ENCODE measurements around the gene TMEM203.

TMEM203 gene

DNA sequence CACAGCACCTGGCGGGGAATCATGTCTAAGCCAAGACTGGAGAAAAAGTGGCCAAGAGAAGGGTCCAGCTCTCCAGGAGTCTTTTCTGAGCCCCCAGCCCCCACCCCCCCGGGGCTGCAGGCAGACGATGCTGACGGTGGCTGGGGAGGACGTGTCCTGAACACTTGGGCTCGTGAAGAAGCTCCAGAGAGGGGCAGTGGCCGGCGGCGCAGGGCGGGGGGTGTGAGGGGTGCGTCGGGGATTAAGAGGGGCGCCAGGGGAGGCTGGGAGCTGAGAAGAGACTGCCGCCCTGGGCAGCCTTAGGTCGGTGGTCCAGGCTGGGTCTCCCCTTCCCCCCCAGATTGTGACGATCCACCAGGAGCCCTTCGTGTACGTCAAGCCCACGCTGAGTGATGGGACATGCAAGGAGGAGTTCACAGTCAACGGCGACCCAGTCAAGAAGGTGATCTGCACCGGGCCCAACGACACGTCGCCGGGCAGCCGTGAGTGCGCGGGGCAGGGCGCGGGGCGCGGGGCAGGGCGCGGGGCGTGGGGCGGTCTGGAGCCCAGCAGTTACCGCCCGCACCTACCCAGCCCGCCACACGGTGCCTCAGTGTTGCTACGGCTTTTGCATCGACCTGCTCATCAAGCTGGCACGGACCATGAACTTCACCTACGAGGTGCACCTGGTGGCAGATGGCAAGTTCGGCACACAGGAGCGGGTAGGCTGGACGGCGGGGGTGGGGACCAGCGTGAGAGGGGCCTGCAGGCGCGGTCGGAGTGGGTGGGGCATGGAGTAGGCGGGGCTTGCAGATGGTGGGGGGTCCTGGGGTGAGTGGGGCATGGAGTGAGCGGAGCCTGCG, 44.5 kb downstream of the TMEM203 start:
- no peak overlapping the region for H2AFZ ChIP-seq (ENCODE audit: insufficient read depth, low read length, poor library complexity)
- no peak overlapping the region for H3K14ac ChIP-seq (ENCODE audit: low read length)

DNA sequence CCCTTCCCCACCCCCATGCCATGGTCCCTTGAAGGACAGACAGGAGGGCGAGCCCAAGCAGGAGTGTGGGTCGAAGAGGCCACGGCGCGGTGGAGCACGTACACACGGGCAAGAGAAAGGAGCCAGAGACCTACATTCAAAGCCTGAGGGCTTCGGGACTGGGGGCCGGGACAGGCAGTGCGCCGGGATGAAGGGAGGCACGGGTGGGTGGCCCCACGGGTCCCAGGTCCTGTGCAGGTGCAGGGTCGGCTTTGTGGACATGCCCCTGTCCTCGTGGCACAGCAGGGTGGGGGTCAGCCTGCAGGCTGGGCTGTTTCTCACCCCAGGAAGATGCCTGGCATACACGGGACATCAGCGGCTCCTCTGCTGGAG, 45.4 kb downstream of the TMEM203 start:
- no peak overlapping the region for H2BK120ac ChIP-seq (ENCODE audit: insufficient read depth, low read length, poor library complexity)
- H3K79me2 ChIP-seq (ENCODE audit: control insufficient read depth, insufficient read depth, low read length, poor library complexity) = no peaks in the 10 kb centered on the region
- H4K91ac ChIP-seq (ENCODE audit: low read depth, low read length) = no peak overlapping the region
- H4K12ac ChIP-seq (ENCODE audit: low read depth, low read length) = no peak overlapping the region
- no peak overlapping the region for H2BK5ac ChIP-seq (ENCODE audit: low read depth, low read length, poor library complexity)
- H3K27ac ChIP-seq (ENCODE audit: low read depth, low read length) = no peak overlapping the region
- no peak for DNase-seq
- H3K9ac ChIP-seq (ENCODE audit: low read length) = no peak overlapping the region
- WGBS (ENCODE audit: extremely low coverage, insufficient coverage, insufficient read length) = no CpG with 5 or more reads among the region's 17 CpGs
- H3K4ac ChIP-seq (ENCODE audit: low read depth, low read length) = no peak overlapping the region
- no peaks in the 10 kb centered on the region for H3K4me1 ChIP-seq (ENCODE audit: control insufficient read depth in 1 of 2, insufficient read depth in 2 of 2, low read length in 2 of 2)
- H4K8ac ChIP-seq (ENCODE audit: low read depth, low read length) = no peak overlapping the region
- no peak overlapping the region for H3K14ac ChIP-seq (ENCODE audit: low read length)
- H3K18ac ChIP-seq (ENCODE audit: low read length) = no peak overlapping the region
- no peak overlapping the region for H2AK5ac ChIP-seq (ENCODE audit: low read length)
- H2AFZ ChIP-seq (ENCODE audit: insufficient read depth, low read length, poor library complexity) = no peak overlapping the region
- H3K4me3 ChIP-seq (ENCODE audit: low read depth, low read length) = no peak overlapping the region
- H3K27me3 ChIP-seq (ENCODE audit: insufficient read depth, low read length) = peaks cover 59% of the 10 kb centered on the region
- peaks cover 26% of the 10 kb centered on the region for H3K9me3 ChIP-seq (ENCODE audit: insufficient read depth, low read depth, low read length)
- no peaks in the 10 kb centered on the region for H3K36me3 ChIP-seq (ENCODE audit: control insufficient read depth in 1 of 2, insufficient read depth in 2 of 2, low read length in 2 of 2)
- H3K4me2 ChIP-seq (ENCODE audit: low read length) = no peak overlapping the region
- H3K23ac ChIP-seq (ENCODE audit: low read length) = no peak overlapping the region
- H2BK12ac ChIP-seq (ENCODE audit: low read length) = no peak overlapping the region
- no peaks in the 10 kb centered on the region for H3K79me1 ChIP-seq (ENCODE audit: low read length)

More for the DNA sequence above, 44.5 kb downstream of the TMEM203 start:
- Histone ChIP-seq H3K9me3 (ENCODE audit: insufficient read depth, low read depth, low read length) (peaks cover 26% of the 10 kb centered on the region), H3K79me1 (ENCODE audit: low read length) (no peaks in the 10 kb centered on the region), H3K9ac (ENCODE audit: low read length) (no peak overlapping the region), H2BK12ac (ENCODE audit: low read length) (no peak overlapping the region), H3K36me3 (ENCODE audit: control insufficient read depth in 1 of 2, insufficient read depth in 2 of 2, low read length in 2 of 2) (no peaks in the 10 kb centered on the region), H3K27ac (ENCODE audit: low read depth, low read length) (no peak overlapping the region), H3K4ac (ENCODE audit: low read depth, low read length) (no peak overlapping the region), H4K91ac (ENCODE audit: low read depth, low read length) (no peak overlapping the region), H2BK5ac (ENCODE audit: low read depth, low read length, poor library complexity) (no peak overlapping the region), H4K8ac (ENCODE audit: low read depth, low read length) (no peak overlapping the region), H3K4me3 (ENCODE audit: low read depth, low read length) (no peak overlapping the region), H2AK5ac (ENCODE audit: low read length) (no peak overlapping the region), H3K4me2 (ENCODE audit: low read length) (no peak overlapping the region), H3K27me3 (ENCODE audit: insufficient read depth, low read length) (peaks cover 61% of the 10 kb centered on the region), H3K4me1 (ENCODE audit: control insufficient read depth in 1 of 2, insufficient read depth in 2 of 2, low read length in 2 of 2) (no peaks in the 10 kb centered on the region), H3K23ac (ENCODE audit: low read length) (no peak overlapping the region), H4K12ac (ENCODE audit: low read depth, low read length) (no peak overlapping the region), H2BK120ac (ENCODE audit: insufficient read depth, low read length, poor library complexity) (no peak overlapping the region), H3K79me2 (ENCODE audit: control insufficient read depth, insufficient read depth, low read length, poor library complexity) (no peaks in the 10 kb centered on the region), H3K18ac (ENCODE audit: low read length) (no peak overlapping the region)
- no CpG with 5 or more reads among the region's 56 CpGs for whole genome bisulfite sequencing (ENCODE audit: extremely low coverage, insufficient coverage, insufficient read length)
- DNase-seq = no peak

DNA sequence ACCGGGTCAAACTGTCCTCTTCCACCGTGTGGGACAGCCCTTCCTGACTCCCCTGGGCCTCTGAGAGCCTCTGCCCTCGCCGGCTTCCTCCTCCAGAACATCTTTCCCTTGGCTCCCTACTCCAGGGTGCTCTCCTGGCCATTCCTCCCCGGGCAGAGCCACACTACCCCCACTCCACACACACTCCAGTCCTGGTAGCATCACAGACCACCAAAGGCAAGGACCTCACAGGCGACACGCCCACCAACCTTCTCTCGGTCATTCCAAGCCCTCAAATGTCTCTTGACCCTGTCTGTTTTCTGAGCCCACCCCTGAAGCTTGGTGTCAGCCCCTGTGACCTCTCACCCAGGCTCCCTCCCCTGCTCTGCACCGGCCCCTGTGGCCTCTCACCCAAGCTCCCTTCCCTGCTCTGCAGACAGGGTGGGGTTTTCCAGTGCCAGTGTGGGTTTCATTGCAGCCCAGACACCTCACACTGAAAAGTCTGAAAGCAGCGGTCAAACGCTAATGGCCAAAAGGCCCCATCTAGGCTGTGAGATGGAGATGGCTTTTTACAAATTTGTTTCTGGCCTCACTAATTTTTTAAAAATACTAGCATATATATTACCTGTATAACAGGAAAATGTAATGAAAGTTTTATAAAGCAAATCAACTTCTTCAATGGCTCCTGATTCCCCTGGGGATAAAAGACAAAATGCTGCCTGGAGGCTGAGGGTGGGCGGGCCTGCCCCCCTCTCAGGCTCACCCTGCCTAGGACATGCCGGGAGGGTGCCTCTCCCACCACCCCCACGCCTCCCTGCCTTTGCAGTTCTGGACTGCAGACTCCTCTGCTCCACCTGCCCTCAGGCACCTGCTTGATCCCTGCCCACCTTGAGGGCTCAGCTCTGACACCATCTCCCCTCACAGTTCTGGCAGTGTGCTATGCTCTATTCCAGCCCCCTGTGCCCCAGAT, 46.1 kb downstream of the TMEM203 start:
- no peak overlapping the region for H2BK5ac ChIP-seq (ENCODE audit: low read depth, low read length, poor library complexity)
- peaks cover 56% of the 10 kb centered on the region for H3K27me3 ChIP-seq (ENCODE audit: insufficient read depth, low read length)
- H3K23ac ChIP-seq (ENCODE audit: low read length) = no peak overlapping the region
- peaks cover 26% of the 10 kb centered on the region for H3K9me3 ChIP-seq (ENCODE audit: insufficient read depth, low read depth, low read length)
- H3K79me2 ChIP-seq (ENCODE audit: control insufficient read depth, insufficient read depth, low read length, poor library complexity) = no peaks in the 10 kb centered on the region
- no peak overlapping the region for H3K9ac ChIP-seq (ENCODE audit: low read length)
- no peaks in the 10 kb centered on the region for H3K36me3 ChIP-seq (ENCODE audit: control insufficient read depth in 1 of 2, insufficient read depth in 2 of 2, low read length in 2 of 2)
- H2BK12ac ChIP-seq (ENCODE audit: low read length) = no peak overlapping the region
- H2AK5ac ChIP-seq (ENCODE audit: low read length) = no peak overlapping the region
- no peak overlapping the region for H3K14ac ChIP-seq (ENCODE audit: low read length)
- no peaks in the 10 kb centered on the region for H3K79me1 ChIP-seq (ENCODE audit: low read length)
- no peak overlapping the region for H4K8ac ChIP-seq (ENCODE audit: low read depth, low read length)
- H3K4me2 ChIP-seq (ENCODE audit: low read length) = no peak overlapping the region
- no peak overlapping the region for H3K18ac ChIP-seq (ENCODE audit: low read length)
- WGBS (ENCODE audit: extremely low coverage, insufficient coverage, insufficient read length) = no CpG with 5 or more reads among the region's 14 CpGs
- no peak overlapping the region for H2BK120ac ChIP-seq (ENCODE audit: insufficient read depth, low read length, poor library complexity)
- H2AFZ ChIP-seq (ENCODE audit: insufficient read depth, low read length, poor library complexity) = no peak overlapping the region
- H3K4me1 ChIP-seq (ENCODE audit: control insufficient read depth in 1 of 2, insufficient read depth in 2 of 2, low read length in 2 of 2) = no peaks in the 10 kb centered on the region
- no peak overlapping the region for H4K91ac ChIP-seq (ENCODE audit: low read depth, low read length)
- no peak overlapping the region for H3K4ac ChIP-seq (ENCODE audit: low read depth, low read length)
- no peak for DNase-seq
- H4K12ac ChIP-seq (ENCODE audit: low read depth, low read length) = no peak overlapping the region
- H3K4me3 ChIP-seq (ENCODE audit: low read depth, low read length) = no peak overlapping the region
- no peak overlapping the region for H3K27ac ChIP-seq (ENCODE audit: low read depth, low read length)

DNA sequence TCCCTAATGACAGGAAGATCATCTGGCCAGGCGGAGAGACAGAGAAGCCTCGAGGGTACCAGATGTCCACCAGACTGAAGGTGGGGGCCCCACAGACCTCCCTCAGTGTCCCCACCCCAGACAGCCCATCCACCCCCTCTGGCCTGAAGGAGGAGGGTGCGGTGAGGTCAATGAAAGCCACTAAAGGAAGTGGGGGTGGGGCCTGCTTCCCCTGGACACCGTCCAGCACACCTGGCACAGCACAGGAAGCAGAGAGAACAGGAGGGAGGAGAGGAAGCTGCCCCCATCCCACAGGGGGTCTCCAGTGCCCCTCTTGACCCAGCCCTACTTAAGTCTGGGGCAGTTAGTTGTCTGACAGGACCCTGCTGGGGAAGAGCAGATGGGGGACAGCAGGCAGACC, 46.8 kb downstream of the TMEM203 start:
- H3K23ac ChIP-seq (ENCODE audit: low read length) = no peak overlapping the region
- H3K9me3 ChIP-seq (ENCODE audit: insufficient read depth, low read depth, low read length) = peaks cover 27% of the 10 kb centered on the region
- no peak overlapping the region for H2AFZ ChIP-seq (ENCODE audit: insufficient read depth, low read length, poor library complexity)
- H3K4ac ChIP-seq (ENCODE audit: low read depth, low read length) = no peak overlapping the region
- H2AK5ac ChIP-seq (ENCODE audit: low read length) = no peak overlapping the region
- no peaks in the 10 kb centered on the region for H3K79me2 ChIP-seq (ENCODE audit: control insufficient read depth, insufficient read depth, low read length, poor library complexity)
- H3K18ac ChIP-seq (ENCODE audit: low read length) = no peak overlapping the region
- no peaks in the 10 kb centered on the region for H3K36me3 ChIP-seq (ENCODE audit: control insufficient read depth in 1 of 2, insufficient read depth in 2 of 2, low read length in 2 of 2)
- H3K27ac ChIP-seq (ENCODE audit: low read depth, low read length) = no peak overlapping the region
- no peak overlapping the region for H4K12ac ChIP-seq (ENCODE audit: low read depth, low read length)
- WGBS (ENCODE audit: extremely low coverage, insufficient coverage, insufficient read length) = no CpG with 5 or more reads among the region's 4 CpGs
- no peak overlapping the region for H2BK120ac ChIP-seq (ENCODE audit: insufficient read depth, low read length, poor library complexity)
- no peak overlapping the region for H3K4me2 ChIP-seq (ENCODE audit: low read length)
- no peak for DNase-seq
- H3K14ac ChIP-seq (ENCODE audit: low read length) = no peak overlapping the region
- H3K79me1 ChIP-seq (ENCODE audit: low read length) = no peaks in the 10 kb centered on the region
- no peak overlapping the region for H3K9ac ChIP-seq (ENCODE audit: low read length)
- no peak overlapping the region for H2BK5ac ChIP-seq (ENCODE audit: low read depth, low read length, poor library complexity)
- peaks cover 50% of the 10 kb centered on the region for H3K27me3 ChIP-seq (ENCODE audit: insufficient read depth, low read length)
- no peak overlapping the region for H3K4me3 ChIP-seq (ENCODE audit: low read depth, low read length)
- H4K8ac ChIP-seq (ENCODE audit: low read depth, low read length) = no peak overlapping the region
- no peak overlapping the region for H2BK12ac ChIP-seq (ENCODE audit: low read length)
- H4K91ac ChIP-seq (ENCODE audit: low read depth, low read length) = no peak overlapping the region
- no peaks in the 10 kb centered on the region for H3K4me1 ChIP-seq (ENCODE audit: control insufficient read depth in 1 of 2, insufficient read depth in 2 of 2, low read length in 2 of 2)

All from trophoblast cell (in vitro differentiated cells and primary cell).